OCI-LY7 (cell line): ENCODE measurements around the gene TIMM17B. TPM values are rescaled to one million over a fixed set of nuclear protein-coding genes. Genes with fewer than 3 reads are reported as not detected.

ENCODE experiments used
- BruUV-seq: library from RNA; stranded (reverse); fragments of 400-500 nt; replicated peaks from 2 replicates; lab custom pipeline; 2021; lab: Mats Ljungman, UMichigan
- CTCF ChIA-PET: fragments of 300-600 bp; sonication (Branson Sonifier 250); formaldehyde crosslinking; loops from one replicate; lab custom pipeline; 2022; ENCODE audit warnings: antibody characterized with exemption; ENCODE audit not compliant: unreplicated experiment; lab: Charles Lee
- POLR2A ChIA-PET: fragments of 300-600 bp; sonication (Branson Sonifier 250); formaldehyde crosslinking; loops from one replicate; lab custom pipeline; 2022; ENCODE audit warnings: antibody characterized with exemption; lab: Charles Lee
- DNase-seq: peaks from one replicate; pipeline ENCODE4 v3.0.0-alpha.2; 2015; ENCODE audit warnings: low spot score
- H2AFZ ChIP-seq: fragments of 200-600 bp; sonication (generic), shearing (Covaris generic); 2 replicates; pipeline ENCODE4 v1.6.1; 2014; ENCODE audit warnings: mild to moderate bottlenecking, antibody characterized with exemption, low read length, moderate library complexity
- H3K27ac ChIP-seq: fragments of 200-600 bp; sonication (generic); 2 replicates; pipeline ENCODE4 v1.5.1; 2014; ENCODE audit warnings: mixed run types, low read depth, mild to moderate bottlenecking, moderate library complexity, low read length, inconsistent platforms; ENCODE audit not compliant: poor library complexity, severe bottlenecking
- H3K36me3 ChIP-seq: fragments of 200-600 bp; sonication (generic); 2 replicates; pipeline ENCODE4 v1.6.1; 2014; ENCODE audit warnings: mild to moderate bottlenecking, antibody characterized with exemption, low read length, moderate library complexity, mixed read lengths; ENCODE audit not compliant: insufficient read depth
- H3K4me1 ChIP-seq: fragments of 200-600 bp; sonication (generic); 2 replicates; pipeline ENCODE4 v1.5.1; 2014; ENCODE audit warnings: mild to moderate bottlenecking, low read length; ENCODE audit not compliant: insufficient read depth, poor library complexity, severe bottlenecking
- H3K4me2 ChIP-seq: fragments of 200-600 bp; sonication (generic); 2 replicates; pipeline ENCODE4 v1.6.1; 2014; ENCODE audit warnings: mild to moderate bottlenecking, low read length
- H3K4me3 ChIP-seq: fragments of 200-600 bp; sonication (generic); 2 replicates; pipeline ENCODE4 v1.5.1; 2014; ENCODE audit warnings: mild to moderate bottlenecking, low read depth, low read length; ENCODE audit not compliant: poor library complexity, severe bottlenecking
- H3K79me2 ChIP-seq: fragments of 200-600 bp; sonication (generic); 2 replicates; pipeline ENCODE4 v1.6.1; 2016; ENCODE audit warnings: low read depth, mild to moderate bottlenecking, low read length, moderate library complexity, mixed read lengths; ENCODE audit not compliant: insufficient read depth
- H3K9me2 ChIP-seq: fragments of 200-600 bp; sonication (generic); 2 replicates; pipeline ENCODE4 v1.6.1; 2016; ENCODE audit warnings: mild to moderate bottlenecking, low read length, mixed read lengths; ENCODE audit not compliant: insufficient read depth
- H3K9me3 ChIP-seq: fragments of 200-600 bp; sonication (generic); 2 replicates; pipeline ENCODE4 v1.6.1; 2014; ENCODE audit warnings: mild to moderate bottlenecking, mixed run types, low read length, mixed read lengths
- H4K20me1 ChIP-seq: fragments of 200-600 bp; sonication (generic); 2 replicates; pipeline ENCODE4 v1.6.1; 2014; ENCODE audit warnings: mild to moderate bottlenecking, antibody characterized with exemption, low read length, moderate library complexity, mixed read lengths; ENCODE audit not compliant: insufficient read depth
- CTCF ChIP-seq: fragments of 200-600 bp; sonication (generic); conservative IDR thresholded peaks from 2 replicates; pipeline ENCODE4 v1.5.1; 2014; ENCODE audit warnings: mild to moderate bottlenecking, antibody characterized with exemption, low read length, moderate library complexity, mixed read lengths
- EZH2phosphoT487 ChIP-seq: fragments of 200-600 bp; sonication (generic); IDR thresholded peaks from 2 replicates; pipeline ENCODE4 v1.6.1; 2018; ENCODE audit warnings: low read depth, borderline replicate concordance, mild to moderate bottlenecking, mixed run types, antibody characterized with exemption, low read length, moderate library complexity, mixed read lengths
- intact Hi-C: fragments of 100-400 bp; cut with micrococcal nuclease; formaldehyde crosslinking; loops from one replicate; pipeline ENCODE4 v1.10.0; 2022; ENCODE audit not compliant: unreplicated experiment
- total RNA-seq, 2 experiments: library from RNA; depleted of rRNA in 1 of 2; stranded (reverse); fragments of >200 nt in 1 of 2; shearing (Covaris generic) in 1 of 2; gene quantifications; 2 replicates each; pipeline ENCODE4 v1.2.3, GENCODE V29; 2014 to 2022

The TIMM17B gene
- total RNA-seq, 2 experiments from 2014 or later: 79.3 to 83.3 TPM

DNA sequence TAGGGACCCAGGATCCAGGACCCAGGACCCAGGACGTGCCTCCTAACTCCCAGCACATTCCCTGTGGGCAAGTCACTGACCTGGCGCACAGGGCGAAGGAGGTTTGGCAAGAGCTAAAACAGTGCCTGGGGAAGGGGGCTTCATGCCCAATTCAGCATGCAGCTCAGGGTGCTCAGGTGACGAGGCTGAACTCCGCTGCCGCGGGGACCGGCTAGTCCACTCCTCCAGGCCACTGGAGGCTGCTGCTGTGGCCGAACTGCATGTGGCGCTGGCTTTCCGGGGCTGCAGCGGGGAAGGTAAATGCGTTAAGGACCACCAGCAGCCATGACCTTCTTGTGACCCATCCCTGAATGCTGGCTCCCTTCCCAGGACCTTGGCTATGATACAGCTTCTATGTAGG lies 26.2 kb upstream of the TIMM17B start:
- Histone ChIP-seq H3K9me3 (no peaks in the 10 kb centered on the region), H3K4me2 (no peak overlapping the region), H3K9me2 (no peaks in the 10 kb centered on the region), H2AFZ (no peak overlapping the region), H3K4me3 (no peak overlapping the region), H3K79me2 (peaks cover 18% of the 10 kb centered on the region; the same call in 1 of the 2 replicates), H3K4me1 (peaks cover 50% of the 10 kb centered on the region), H3K27ac (no peak overlapping the region), H3K36me3 (peaks cover 59% of the 10 kb centered on the region), H4K20me1 (no peaks in the 10 kb centered on the region)
- no peak for TF ChIP-seq CTCF
- TF ChIP-seq EZH2phosphoT487: no peak
- no TSS peak for BruUV-seq
- no peak for DNase-seq
- intact Hi-C loops: no loop called here
- CTCF ChIA-PET: no interaction called here
- POLR2A ChIA-PET: no interaction called here

DNA sequence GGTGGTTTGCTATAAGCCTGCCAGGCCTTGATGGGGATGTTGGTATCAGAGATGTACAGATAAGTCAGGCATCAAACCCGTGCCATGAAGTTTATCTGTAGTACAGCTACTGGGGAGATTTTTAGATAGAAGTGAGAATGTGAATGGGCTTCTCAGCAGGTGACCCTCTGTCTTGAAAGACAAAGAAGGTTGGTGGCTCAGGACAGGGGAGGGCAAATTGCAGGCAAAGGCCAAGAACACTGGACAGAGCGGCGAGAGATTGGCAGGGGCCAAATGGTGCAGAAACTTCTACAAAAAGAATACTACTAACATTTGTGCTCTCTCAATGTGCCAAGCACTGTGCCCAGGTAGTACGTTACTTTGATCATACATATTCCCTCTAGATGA lies 23.1 kb upstream of the TIMM17B start:
- Histone ChIP-seq H3K9me3 (no peaks in the 10 kb centered on the region), H3K27ac (peak overlapping the region; percentile 68), H3K9me2 (no peaks in the 10 kb centered on the region), H3K4me2 (peak overlapping the region; percentile 75), H3K4me3 (peak overlapping the region; percentile 99), H2AFZ (no peak overlapping the region), H4K20me1 (peaks cover 7% of the 10 kb centered on the region), H3K79me2 (peaks cover 29% of the 10 kb centered on the region), H3K4me1 (peaks cover 40% of the 10 kb centered on the region), H3K36me3 (peaks cover 62% of the 10 kb centered on the region)
- no peak for DNase-seq
- TF ChIP-seq EZH2phosphoT487 (no peak), CTCF (no peak)
- intact Hi-C loops: no loop called here
- ChIA-PET POLR2A (no interaction called here), CTCF (no interaction called here)
- no TSS peak for BruUV-seq

GRCh38 chrX:48919947-48920717 lies 22.6 kb upstream of the TIMM17B start:
- ChIA-PET CTCF (no interaction called here), POLR2A (no interaction called here)
- Histone ChIP-seq H3K9me3 (no peaks in the 10 kb centered on the region), H3K4me2 (peak overlapping the region; percentile 75), H3K79me2 (peaks cover 35% of the 10 kb centered on the region), H2AFZ (no peak overlapping the region), H4K20me1 (peaks cover 13% of the 10 kb centered on the region), H3K27ac (peak overlapping the region; percentile 68), H3K4me3 (peak overlapping the region; percentile 99), H3K36me3 (peaks cover 62% of the 10 kb centered on the region), H3K4me1 (peaks cover 46% of the 10 kb centered on the region), H3K9me2 (no peaks in the 10 kb centered on the region)
- BruUV-seq: no TSS peak
- TF ChIP-seq CTCF: no peak
- TF ChIP-seq EZH2phosphoT487: no peak
- intact Hi-C loops: loop anchor here (2.0 to 5.0 kb wide), 2 partner anchors 37 to 123 kb away; partner anchors contain the start of genes OTUD5 and TFE3
- peak; percentile 15 for DNase-seq
